GM19193 (cell line): ENCODE data around the gene HIGD1B.

ENCODE experiments used
- POLR2A ChIP-seq: IDR thresholded peaks from 4 replicates; pipeline ENCODE4 v1.6.1; 2011; ENCODE audit not compliant: insufficient read depth, insufficient read length; ENCODE audit errors: extremely low read depth

HIGD1B gene

DNA sequence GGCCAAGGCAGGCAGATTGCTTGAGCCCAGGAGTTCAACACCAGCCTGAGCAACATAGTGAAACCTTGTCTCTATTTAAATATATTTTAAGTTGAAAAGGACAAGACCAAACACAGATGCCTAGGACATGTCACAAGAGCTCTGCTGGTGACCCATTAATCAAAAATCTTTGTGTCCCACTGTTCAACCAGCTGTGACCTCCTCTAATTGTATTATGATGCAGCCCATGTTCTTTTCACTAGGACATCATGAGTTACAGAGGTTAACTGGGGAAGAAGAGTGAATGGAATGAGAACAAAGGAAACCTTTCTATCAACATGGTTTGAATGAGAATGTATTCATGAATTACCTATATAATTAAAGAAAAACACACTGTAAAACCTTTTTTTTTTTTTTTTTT, 44.6 kb downstream of the HIGD1B start:
- TF ChIP-seq POLR2A = no peak

DNA sequence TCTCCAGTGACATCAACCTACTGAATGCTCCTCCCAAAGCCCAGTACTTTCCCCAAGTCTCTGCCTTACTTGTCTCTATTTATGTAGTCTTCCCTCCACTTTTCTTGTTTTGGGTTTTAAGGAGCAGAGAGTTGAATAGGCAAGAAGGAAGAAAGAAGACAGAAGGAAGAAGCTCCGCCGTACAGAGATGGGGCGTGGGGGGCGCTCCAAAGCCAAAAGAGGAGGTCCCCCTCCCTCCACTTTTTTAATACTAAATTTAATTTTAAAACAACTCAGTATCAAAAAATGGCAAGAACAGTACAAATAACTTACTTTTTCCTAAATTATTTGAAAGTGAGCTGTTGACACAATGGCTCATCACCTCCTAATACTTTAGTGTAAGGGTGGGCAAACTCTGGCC, 47.0 kb downstream of the HIGD1B start:
- no peak for TF ChIP-seq POLR2A

DNA sequence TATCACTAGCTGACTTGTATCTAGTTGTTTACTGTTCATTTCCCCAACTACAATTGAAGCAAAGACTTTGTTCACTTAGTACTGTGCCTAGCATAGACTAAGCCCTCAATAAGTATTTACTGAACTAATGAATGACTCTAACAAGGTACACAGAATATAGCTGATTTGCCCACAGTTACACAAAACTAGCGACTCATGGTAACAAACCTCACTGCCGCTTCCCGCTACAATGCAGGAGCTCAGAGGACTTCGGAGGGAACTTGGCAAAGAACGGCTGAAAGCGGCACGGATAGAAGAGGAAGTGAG, 51.0 kb downstream of the HIGD1B start:
- no peak for TF ChIP-seq POLR2A

DNA sequence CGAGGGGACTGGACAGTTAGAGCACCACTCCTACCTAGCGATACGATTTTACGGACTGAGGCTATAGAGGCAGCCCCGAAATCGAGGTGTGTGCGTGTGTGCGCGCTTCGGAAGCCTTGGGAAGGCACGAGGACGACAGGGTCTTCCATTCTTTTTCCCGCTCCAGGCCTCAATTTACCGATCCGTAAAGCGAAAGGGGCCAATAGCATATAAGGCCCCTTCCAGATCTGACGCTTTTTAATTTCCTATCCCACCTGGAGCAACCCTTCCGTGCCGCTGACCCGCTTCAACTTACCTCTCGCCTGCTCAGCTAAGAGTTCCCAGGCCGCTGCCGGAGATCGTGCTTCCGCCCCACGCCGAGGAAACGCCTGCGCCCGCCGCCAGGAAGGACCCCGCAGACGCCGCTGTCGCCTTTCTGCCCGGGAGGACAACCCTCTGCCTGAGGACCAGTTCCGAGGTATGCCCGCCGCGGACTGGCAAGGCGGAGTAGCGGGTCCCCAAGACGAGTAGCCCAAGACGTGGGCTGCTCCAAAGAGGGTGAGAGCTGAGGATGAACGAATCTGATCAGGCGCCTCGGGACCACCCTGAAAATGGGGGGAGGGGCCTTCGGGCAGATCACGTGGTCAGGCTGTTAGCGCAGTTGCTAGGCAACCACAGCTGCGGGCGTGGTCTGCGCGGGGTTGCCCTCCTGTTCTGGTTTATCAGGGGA, 51.5 kb downstream of the HIGD1B start, which contains the start of gene EFTUD2:
EFTUD2 (minus strand) TSS at position 372 of the 709 bp plus-strand sequence. CDS start 4,924 bp downstream, outside the sequence.
- TF ChIP-seq POLR2A = peak; percentile 84
